Right ventricle myocardium inferior (tissue), 1 donor: ENCODE results near the gene MYL5. TPM values are rescaled to one million over a fixed set of nuclear protein-coding genes. Genes with fewer than 3 reads are reported as not detected.
A peak's percentile ranks its signal among the peaks of the same experiment; 100 is the strongest.

Source experiments
- ATAC-seq: fragments of 200-7000 bp; cut with Tn5 transposase; one replicate; pipeline ENCODE4 v1.9.1; 2020; ENCODE audit warnings: mild to moderate bottlenecking, moderate library complexity
- DNase-seq: peaks from one replicate; pipeline ENCODE4 v3.0.0; 2021; ENCODE audit errors: missing footprints
- intact Hi-C: fragments of 100-400 bp; cut with DNase I; formaldehyde crosslinking; loops from one replicate; pipeline ENCODE4 v1.11.0; 2022
- total RNA-seq: library from RNA; stranded (reverse); fragmentation: NEBNext Ultra II Directional; extraction: Animal tissue kit (Norgen Biotek cat#: 25700); gene quantifications from one replicate; pipeline ENCODE4 v1.2.1, GENCODE V29; 2021
- donor health status: DM: no; HTN: yes; CAD: no; lungs with severe emphysema.

MYL5 gene
- total RNA-seq, 1 donor from 2014 or later = 3.9 TPM

DNA sequence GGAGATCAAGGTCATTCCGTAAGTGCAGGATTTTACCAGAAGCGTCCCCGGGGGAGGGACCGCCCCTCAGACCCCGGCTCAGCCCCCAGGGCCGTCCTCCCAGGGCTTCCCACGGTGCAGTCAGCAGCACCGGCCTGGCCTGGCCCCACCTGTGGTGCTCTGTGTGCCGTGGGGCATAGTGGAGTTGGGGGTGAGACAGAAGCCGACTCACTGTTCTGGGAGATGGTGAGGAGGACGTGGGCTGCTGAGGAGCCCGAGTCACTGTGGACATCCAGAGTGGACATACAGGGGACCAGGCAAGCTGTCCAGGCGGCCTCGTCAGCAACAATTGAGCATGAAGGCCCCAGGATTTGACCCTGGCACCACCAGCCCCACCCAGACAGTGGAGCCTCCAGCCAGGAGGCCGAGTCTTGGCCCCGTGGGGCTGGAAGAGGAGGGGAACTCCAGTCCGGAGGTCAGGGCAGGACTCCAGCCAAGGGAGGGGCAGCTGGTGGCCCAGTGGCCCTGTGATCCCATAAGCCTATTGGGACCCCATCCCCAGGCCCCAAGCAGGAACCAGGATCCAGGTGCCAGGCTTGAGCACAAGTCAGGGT is 19.4 kb upstream of the MYL5 start:
- no peak for ATAC-seq
- intact Hi-C loops = no loop called here
- peak; percentile 53 for DNase-seq

DNA sequence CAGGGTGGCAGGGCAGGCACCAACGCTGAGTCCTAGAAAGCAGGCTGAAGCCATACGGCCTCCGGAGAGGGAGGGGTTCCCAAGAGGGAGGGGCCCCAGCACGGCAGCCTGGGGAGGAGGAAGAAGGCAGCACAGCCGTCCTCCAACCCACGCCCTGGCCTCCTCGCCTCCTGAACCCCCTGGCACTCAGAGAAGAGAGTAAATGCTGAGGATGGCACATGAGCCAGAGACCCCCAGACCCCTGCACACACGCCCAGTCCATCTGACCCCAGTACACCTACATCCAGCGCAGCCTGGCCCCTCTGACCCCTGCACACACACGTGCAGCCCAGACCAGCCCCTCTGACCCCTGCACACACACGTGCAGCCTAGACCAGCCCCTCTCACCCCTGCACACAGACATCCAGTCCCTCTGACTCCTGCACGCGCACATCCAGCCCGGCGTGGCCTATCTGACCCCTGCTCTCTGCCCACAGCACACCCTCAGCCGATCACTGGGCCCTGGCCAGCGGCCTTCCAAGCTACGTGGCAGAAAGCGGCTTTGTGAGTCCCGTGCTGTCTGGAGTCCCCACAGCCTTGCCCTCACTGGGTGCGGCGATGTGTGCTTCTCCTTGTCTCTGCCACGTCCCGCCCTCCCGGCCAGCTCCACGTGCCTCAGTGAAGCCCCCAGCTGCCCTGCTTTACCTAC is 18.7 kb upstream of the MYL5 start:
- DNase-seq (peak; percentile 56), ATAC-seq (no peak)
- intact Hi-C loops = no loop called here

DNA sequence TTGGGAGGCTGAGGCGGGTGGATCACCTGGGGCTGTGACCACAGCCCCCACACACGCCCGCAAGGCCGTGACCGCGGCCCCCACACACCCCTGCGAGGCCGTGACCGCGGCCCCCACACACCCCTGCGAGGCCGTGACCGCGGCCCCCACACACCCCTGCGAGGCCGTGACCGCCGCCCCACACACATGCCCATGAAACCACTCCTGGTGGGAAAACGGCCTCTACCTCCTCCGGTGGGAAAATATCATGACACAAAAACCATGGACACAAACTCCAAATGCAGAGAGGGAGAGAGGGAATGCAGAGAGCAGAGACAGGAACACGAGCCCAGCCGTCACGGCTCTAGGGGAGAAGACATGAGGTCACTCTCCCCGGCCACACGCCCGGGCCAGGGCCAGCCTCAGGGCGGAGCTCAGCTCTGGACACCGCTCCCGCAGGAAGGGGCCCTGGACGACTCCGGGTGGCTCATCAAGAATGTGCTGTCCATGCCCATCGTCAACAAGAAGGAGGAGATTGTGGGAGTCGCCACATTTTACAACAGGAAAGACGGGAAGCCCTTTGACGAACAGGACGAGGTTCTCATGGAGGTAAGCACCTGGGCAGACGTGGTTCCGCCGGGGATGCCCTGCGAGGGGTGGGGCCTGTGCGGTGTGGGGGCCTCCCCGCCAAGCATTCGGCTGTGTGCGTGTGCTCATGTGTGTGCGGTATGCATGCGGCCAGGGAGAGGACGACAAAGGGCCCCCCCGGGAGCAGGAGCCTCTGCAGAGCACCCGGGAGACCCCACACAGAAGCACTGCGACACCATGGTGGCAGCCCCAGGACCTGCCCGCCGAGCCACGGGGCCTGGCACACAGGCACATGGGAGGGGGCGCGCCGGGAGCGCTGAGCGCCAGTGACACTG is 17.7 kb upstream of the MYL5 start:
- intact Hi-C loops = no loop called here
- DNase-seq (peak; percentile 53), ATAC-seq (no peak)

DNA sequence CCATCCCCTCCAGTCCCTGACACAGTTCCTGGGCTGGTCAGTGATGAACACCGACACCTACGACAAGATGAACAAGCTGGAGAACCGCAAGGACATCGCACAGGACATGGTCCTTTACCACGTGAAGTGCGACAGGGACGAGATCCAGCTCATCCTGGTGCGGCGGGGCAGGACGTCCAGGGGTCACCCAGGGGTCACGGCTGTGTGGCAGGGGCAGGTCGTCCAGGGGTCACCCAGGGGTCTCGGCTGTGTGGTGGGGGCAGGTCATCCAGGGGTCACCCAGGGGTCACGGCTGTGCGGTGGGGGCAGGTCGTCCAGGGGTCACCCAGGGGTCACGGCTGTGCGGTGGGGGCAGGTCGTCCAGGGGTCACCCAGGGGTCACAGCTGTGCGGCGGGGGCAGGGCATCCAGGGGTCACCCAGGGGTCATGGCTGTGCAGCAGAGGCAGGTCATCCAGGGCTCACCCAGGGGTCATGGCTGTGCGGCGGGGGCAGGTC is 17.0 kb upstream of the MYL5 start:
- intact Hi-C loops = no loop called here
- peak; percentile 45 for DNase-seq
- no peak for ATAC-seq

- ATAC-seq (peak; percentile 10), DNase-seq (peak; percentile 68)
- intact Hi-C loops = no loop called here
These were observed 16.3 kb upstream of the MYL5 start for GRCh38 chr4:657834-658667.

- DNase-seq = peak; percentile 49
These were observed 15.4 kb upstream of the MYL5 start for GRCh38 chr4:658681-659667.

DNA sequence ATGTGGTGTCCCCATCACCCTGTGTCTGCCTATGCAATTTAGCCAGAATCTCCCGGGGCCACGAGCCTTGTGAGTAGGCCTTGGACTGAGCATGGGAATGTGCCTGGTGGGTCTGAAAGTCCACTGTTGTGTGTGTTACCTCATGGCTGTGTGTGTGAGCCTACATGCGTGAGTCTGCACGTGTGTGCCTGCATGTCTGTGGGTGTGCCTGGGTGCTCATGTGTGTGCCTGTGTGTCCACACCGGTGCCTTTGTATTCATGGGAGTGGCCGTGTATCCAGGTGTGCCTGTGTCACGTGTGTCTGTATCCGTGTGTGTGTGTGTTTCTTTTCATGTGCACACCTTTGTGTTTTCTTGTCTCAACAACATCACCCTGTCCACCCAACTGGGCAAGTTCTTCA is 14.5 kb upstream of the MYL5 start:
- DNase-seq = peak; percentile 22
- intact Hi-C loops = no loop called here
- no peak for ATAC-seq

More at GRCh38 chr4:658681-659667, 15.4 kb upstream of the MYL5 start:
- intact Hi-C loops = no loop called here
- ATAC-seq = no peak

GRCh38 chr4:660401-660800 is 13.9 kb upstream of the MYL5 start:
- ATAC-seq = no peak
- intact Hi-C loops = no loop called here
- peak; percentile 47 for DNase-seq

- intact Hi-C loops = no loop called here
- DNase-seq (peak; percentile 14), ATAC-seq (no peak)
These were observed 13.1 kb upstream of the MYL5 start for GRCh38 chr4:661231-661630.

DNA sequence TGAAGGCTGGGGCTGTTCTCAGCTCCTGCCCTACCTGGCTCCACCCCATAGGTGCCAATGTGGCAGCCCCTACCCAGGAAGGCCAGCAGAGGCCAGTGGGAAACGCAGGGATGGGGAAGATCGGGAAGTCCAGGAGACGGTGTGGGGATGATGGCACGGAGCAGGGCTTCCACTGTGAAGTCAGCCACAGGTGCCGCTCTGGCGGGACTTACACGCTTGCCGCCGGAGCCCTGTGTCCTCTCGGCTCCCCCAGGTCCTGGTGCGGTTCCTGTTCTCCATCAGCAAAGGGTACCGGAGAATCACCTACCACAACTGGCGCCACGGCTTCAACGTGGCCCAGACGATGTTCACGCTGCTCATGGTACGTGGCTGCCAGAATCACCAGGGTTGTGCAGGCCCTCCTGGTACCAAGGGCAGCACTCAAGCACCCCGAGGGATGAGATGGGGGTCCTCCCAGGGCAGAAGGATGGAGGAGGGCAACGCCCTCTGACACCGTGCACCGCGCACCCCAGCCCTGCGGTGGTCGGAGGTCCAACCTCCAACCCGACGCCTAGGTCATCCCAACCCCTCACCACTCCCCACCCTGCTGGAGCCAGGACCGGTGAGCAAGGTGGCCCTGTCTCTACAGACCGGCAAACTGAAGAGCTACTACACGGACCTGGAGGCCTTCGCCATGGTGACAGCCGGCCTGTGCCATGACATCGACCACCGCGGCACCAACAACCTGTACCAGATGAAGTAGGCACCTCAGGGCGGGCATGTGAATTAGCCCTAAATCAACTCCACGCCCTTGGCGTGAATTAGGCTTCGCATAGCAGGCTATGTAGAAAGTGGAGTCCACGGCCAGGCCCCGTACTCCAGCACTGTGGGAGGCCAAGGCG is 12.2 kb upstream of the MYL5 start:
- no peak for ATAC-seq
- DNase-seq = peak; percentile 68
- intact Hi-C loops = no loop called here

GRCh38 chr4:663046-663437 is 11.3 kb upstream of the MYL5 start:
- intact Hi-C loops = no loop called here
- DNase-seq (peak; percentile 56), ATAC-seq (no peak)

DNA sequence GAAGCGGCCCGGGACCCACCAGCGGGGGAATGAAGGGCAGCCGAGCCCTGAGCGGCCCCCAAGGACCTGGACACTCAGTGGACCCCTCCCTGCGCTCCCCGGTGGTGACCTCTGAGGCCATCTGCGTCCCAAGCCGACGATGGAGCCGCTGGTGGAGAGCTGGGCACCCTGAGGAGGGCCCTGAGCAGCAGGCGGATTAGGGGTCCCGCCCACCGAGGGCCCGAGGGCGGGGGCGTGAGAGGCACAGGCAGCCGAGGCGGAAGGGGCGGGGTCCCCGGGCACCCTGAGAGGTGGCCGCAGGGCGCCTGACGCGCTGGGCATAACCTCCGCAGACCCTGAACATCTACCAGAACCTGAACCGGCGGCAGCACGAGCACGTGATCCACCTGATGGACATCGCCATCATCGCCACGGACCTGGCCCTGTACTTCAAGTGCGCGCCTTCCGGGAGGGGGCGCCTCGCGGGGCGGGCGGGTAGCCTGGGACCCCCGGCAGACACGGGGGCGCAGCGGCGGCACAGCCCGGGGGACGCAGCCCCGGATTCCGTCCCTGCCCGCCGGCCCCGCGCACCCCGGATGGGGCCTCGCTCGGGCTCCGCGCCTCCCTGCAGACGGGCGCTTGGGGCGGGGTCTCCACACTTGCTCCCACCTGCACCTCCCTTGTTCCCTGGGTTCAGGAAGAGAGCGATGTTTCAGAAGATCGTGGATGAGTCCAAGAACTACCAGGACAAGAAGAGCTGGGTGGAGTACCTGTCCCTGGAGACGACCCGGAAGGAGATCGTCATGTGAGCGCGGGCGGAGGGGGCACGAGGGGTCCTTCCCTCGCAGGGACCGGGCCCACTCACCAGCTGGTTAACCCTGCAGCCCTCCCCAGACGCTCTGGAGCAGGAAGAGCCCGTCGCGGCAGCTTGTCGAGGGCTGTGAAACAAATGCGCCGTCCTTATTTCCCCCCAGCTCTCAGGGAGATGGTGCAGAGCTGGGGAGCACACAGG is 10.6 kb upstream of the MYL5 start:
- DNase-seq = peak; percentile 83
- intact Hi-C loops = no loop called here
- ATAC-seq = peak; percentile 52

- intact Hi-C loops = no loop called here
- peak; percentile 37 for DNase-seq
- no peak for ATAC-seq
These were observed 9.6 kb upstream of the MYL5 start for GRCh38 chr4:664713-665231.

GRCh38 chr4:665381-665750 is 9.0 kb upstream of the MYL5 start:
- intact Hi-C loops = no loop called here
- ATAC-seq (no peak), DNase-seq (peak; percentile 32)

- DNase-seq (peak; percentile 40), ATAC-seq (no peak)
- intact Hi-C loops = no loop called here
These were observed 8.4 kb upstream of the MYL5 start for GRCh38 chr4:665751-666435.
